HepG2 (cell line): ENCODE measurements around the gene HUNK. TPM values are rescaled to one million over a fixed set of nuclear protein-coding genes. Genes with fewer than 3 reads are reported as not detected.
A peak's percentile ranks its signal among the peaks of the same experiment; 100 is the strongest.

ENCODE experiments used
- ATAC-seq: fragments of 200-7000 bp; cut with Tn5 transposase; 3 replicates; pipeline ENCODE4 v1.9.1; 2020; ENCODE audit warnings: mild to moderate bottlenecking, moderate library complexity
- BruUV-seq: library from RNA; stranded (reverse); fragments of 400-500 nt; replicated peaks from 2 replicates; lab custom pipeline; 2021; lab: Mats Ljungman, UMichigan
- CTCF ChIA-PET: fragments of 300-600 bp; formaldehyde crosslinking; extraction: SDS; loops from one replicate; lab custom pipeline; 2021; ENCODE audit warnings: low total read pairs, inconsistent platforms, low intra/inter-chr PET ratio; lab: Yijun Ruan, JAX
- POLR2A ChIA-PET: fragments of 350-600 bp; sonication (Branson Sonifier 250); formaldehyde crosslinking; loops from one replicate; lab custom pipeline; 2020; ENCODE audit warnings: antibody characterized with exemption, inconsistent platforms; lab: Yijun Ruan, JAX
- DNase-seq: peaks from one replicate; pipeline ENCODE4 v3.0.0-alpha.2; 2015; ENCODE audit warnings: low spot score
- FAIRE-seq: peaks from 3 replicates; lab custom pipeline; 2011; peaks lifted over from hg19 to GRCh38; lab: Jason Lieb, UNC
- H2AFZ ChIP-seq: one replicate; pipeline ENCODE4 v1.6.1; 2011; ENCODE audit warnings: low read length, inconsistent platforms
- H3K27ac ChIP-seq: fragments of 300-600 bp; 3 replicates; pipeline ENCODE4 v1.8.0; 2011; ENCODE audit warnings: mixed run types, mild to moderate bottlenecking, mixed read lengths, low read length, inconsistent platforms; ENCODE audit not compliant: insufficient read depth; ENCODE audit errors: extremely low read length
- H3K27me3 ChIP-seq, 2 experiments: fragments of 200-600 bp in 1 of 2; 2 replicates in 1 of 2; 3 replicates in 1 of 2; pipeline versions ENCODE4 v1.6.0 to v1.8.0; 2011; ENCODE audit warnings: low read length in 2 of 2, mild to moderate bottlenecking in 2 of 2, moderate library complexity in 2 of 2, inconsistent platforms in 1 of 2; ENCODE audit not compliant: insufficient read depth in 2 of 2, control insufficient read depth in 1 of 2
- H3K36me3 ChIP-seq, 2 experiments: fragments of 200-600 bp in 1 of 2; replicated peaks in 1 of 2; 2 replicates in 1 of 2; 3 replicates in 1 of 2; pipeline versions ENCODE4 v1.5.1 to v1.8.0; 2011; ENCODE audit warnings: low read length in 2 of 2, inconsistent platforms in 1 of 2; ENCODE audit not compliant: insufficient read depth in 2 of 2, control insufficient read depth in 1 of 2
- H3K4me1 ChIP-seq: 2 replicates; pipeline ENCODE4 v1.5.1; 2012; ENCODE audit warnings: low read length, inconsistent platforms; ENCODE audit not compliant: insufficient read depth
- H3K4me2 ChIP-seq: 2 replicates; pipeline ENCODE4 v1.6.0; 2011; ENCODE audit warnings: low read depth, low read length, inconsistent platforms
- H3K4me3 ChIP-seq, 3 experiments: fragments of 200-600 bp in 1 of 3; sonication (generic), shearing (Covaris generic) in 1 of 3; replicated peaks in 1 of 3; 2 replicates each; pipeline ENCODE4 v1.5.1; 2011 to 2016; ENCODE audit warnings: low read length in 3 of 3, inconsistent platforms in 2 of 3, low read depth in 2 of 3, mild to moderate bottlenecking in 2 of 3, control low read depth in 1 of 3, mixed read lengths in 1 of 3; ENCODE audit not compliant: insufficient read depth in 1 of 3
- H3K79me2 ChIP-seq: one replicate; pipeline ENCODE4 v1.6.1; 2011; ENCODE audit warnings: low read length, inconsistent platforms; ENCODE audit not compliant: insufficient read depth
- H3K9ac ChIP-seq: 2 replicates; pipeline ENCODE4 v1.6.0; 2011; ENCODE audit warnings: mild to moderate bottlenecking, low read depth, low read length, inconsistent platforms; ENCODE audit not compliant: insufficient read depth
- H3K9me3 ChIP-seq: 2 replicates; pipeline ENCODE4 v1.5.1; 2012; ENCODE audit warnings: mild to moderate bottlenecking, low read length
- H4K20me1 ChIP-seq: 2 replicates; pipeline ENCODE4 v1.6.0; 2011; ENCODE audit warnings: inconsistent platforms, mild to moderate bottlenecking, low read length, moderate library complexity; ENCODE audit not compliant: insufficient read depth
- AFF4 ChIP-seq: sonication (generic); formaldehyde crosslinking; IDR thresholded peaks from 2 replicates; pipeline ENCODE4 v1.4.0; 2020; ENCODE audit warnings: missing genetic modification reagents
- HNF1A ChIP-seq, 2 experiments: sonication (generic) in 1 of 2; formaldehyde crosslinking in 1 of 2; IDR thresholded peaks; 2 replicates each; pipeline versions ENCODE4 v1.4.0 to v1.6.1; 2016 to 2020; ENCODE audit warnings: borderline replicate concordance in 1 of 2, low read depth in 1 of 2, mild to moderate bottlenecking in 1 of 2, missing genetic modification reagents in 1 of 2
- KDM5A ChIP-seq: fragments of 200-600 bp; sonication (generic); IDR thresholded peaks from 2 replicates; pipeline ENCODE4 v1.7.0; 2018; ENCODE audit warnings: antibody characterized with exemption, mild to moderate bottlenecking, low read length, borderline replicate concordance
- PCBP2 ChIP-seq: fragments of 200-400 bp; formaldehyde crosslinking; optimal IDR thresholded peaks from 2 replicates; pipeline ENCODE3; 2018; ENCODE audit warnings: low read length, low read depth; ENCODE audit not compliant: poor library complexity, severe bottlenecking
- POLR2AphosphoS5 ChIP-seq: IDR thresholded peaks from 2 replicates; pipeline ENCODE4 v1.6.1; 2012; ENCODE audit warnings: low read depth, low read length
- TEAD3 ChIP-seq: optimal IDR thresholded peaks from 2 replicates; pipeline ENCODE3; 2016; ENCODE audit warnings: borderline replicate concordance
- ZC3H4 ChIP-seq: sonication (generic); formaldehyde crosslinking; IDR thresholded peaks from 2 replicates; pipeline ENCODE4 v1.4.0; 2020; ENCODE audit warnings: missing genetic modification reagents, borderline replicate concordance
- ZEB1 ChIP-seq: IDR thresholded peaks from 2 replicates; pipeline ENCODE4 v1.6.1; 2012; ENCODE audit warnings: mild to moderate bottlenecking, low read depth, inconsistent platforms; ENCODE audit not compliant: insufficient replicate concordance
- ZFX ChIP-seq: sonication (generic); formaldehyde crosslinking; IDR thresholded peaks from 2 replicates; pipeline ENCODE4 v1.4.0; 2020; ENCODE audit warnings: mild to moderate bottlenecking, low read depth, missing genetic modification reagents, moderate library complexity
- ZFY ChIP-seq: sonication (generic); formaldehyde crosslinking; IDR thresholded peaks from 2 replicates; pipeline ENCODE4 v1.4.0; 2020; ENCODE audit warnings: missing genetic modification reagents
- ZNF292 ChIP-seq: sonication (generic); formaldehyde crosslinking; IDR thresholded peaks from 2 replicates; pipeline ENCODE4 v1.8.1; 2022; ENCODE audit warnings: mild to moderate bottlenecking, low read depth, missing genetic modification reagents, borderline replicate concordance
- WGBS: methylation state at CpG from one replicate; pipeline ENCODE4 v1.1.6; 2017; ENCODE audit warnings: low lambda C conversion rate; 5-methylcytosine and 5-hydroxymethylcytosine counted together
- in situ Hi-C: cut with HindIII; loops from 2 replicates; pipeline ENCODE4 v1.10.0; 2017; ENCODE audit warnings: low pct_unique_long_range_greater_than_20kb; ENCODE audit not compliant: extremely low pct_ligation_motif_present
- intact Hi-C: fragments of 100-400 bp; cut with micrococcal nuclease; formaldehyde crosslinking; loops from one replicate; pipeline ENCODE4 v1.10.0; 2022; ENCODE audit not compliant: unreplicated experiment
- polyA plus RNA-seq, 8 experiments: library from polyadenylated mRNA; depleted of rRNA in 3 of 8; stranded (reverse) in 7 of 8; unstranded in 1 of 8; fragments of >200 nt; fragmentation: Illumina TruSeq in 4 of 8; extraction: Trizol in 4 of 8; gene quantifications; 2 replicates each; pipeline versions ENCODE4 v1.2.1 to v1.2.3, GENCODE V29; 2011 to 2016; ENCODE audit warnings: low read depth in 4 of 8, missing spikeins in 1 of 8, mixed read lengths in 1 of 8; ENCODE audit not compliant: insufficient read depth in 1 of 8
- total RNA-seq, 5 experiments: library from RNA; depleted of rRNA; stranded (reverse); fragments of >200 nt; fragmentation: Illumina TruSeq; extraction: Trizol; gene quantifications; 2 replicates each; pipeline ENCODE4 v1.2.3, GENCODE V29; 2016; ENCODE audit warnings: low read depth in 1 of 5
- TF ChIP-seq, protein P1 (sequence below): sonication (generic); formaldehyde crosslinking; IDR thresholded peaks from 2 replicates; pipeline ENCODE4 v1.4.0; 2020; ENCODE audit warnings: missing genetic modification reagents

HUNK gene
- total and polyA plus RNA-seq, 2 of the 13 experiments (the other 11 are each of a cell fraction or from before 2014, with no cell fraction given) = 1.8 to 1.9 TPM

- Histone ChIP-seq H2AFZ (no peak overlapping the region), H3K27ac (peak overlapping the region; percentile 97), H3K9me3 (no peaks in the 10 kb centered on the region), H3K27me3 (no peaks in the 10 kb centered on the region), H3K4me1 (peaks cover 82% of the 10 kb centered on the region), H3K79me2 (peaks cover 15% of the 10 kb centered on the region), H3K9ac (peak overlapping the region; percentile 83), H3K4me2 (peak overlapping the region; percentile 97), H4K20me1 (no peaks in the 10 kb centered on the region), H3K36me3 (no peaks in the 10 kb centered on the region), H3K4me3 (peak overlapping the region in 2 of 3 experiments; percentile 57 to 67; a peak in 4 of 6 replicates)
- no peak for FAIRE-seq
- DNase-seq = no peak
- 0% methylated on average over 2 of the region's 2 CpGs for WGBS
- no TSS peak for BruUV-seq
- peak; percentile 53 for ATAC-seq
- in situ Hi-C loops (no loop called here), intact Hi-C loops (loop anchor here (2.0 kb wide), 2 partner anchors 27 to 29 kb away; partner anchors contain the start of gene HUNK)
- CTCF ChIA-PET = interaction anchor here (1.1 kb wide), 1 partner anchor 28 kb away, joined by 3 read pairs; no protein-coding TSS in a partner anchor
- POLR2A ChIA-PET = interaction anchor here (0.6 to 3.2 kb wide), 5 partner anchors 10 to 29 kb away, joined by 3 to 22 read pairs (median 4); no protein-coding TSS in a partner anchor
- peak; percentile 17; the same call in 1 of the 2 replicates for TF ChIP-seq ZC3H4
- peak; percentile 27; the same call in 1 of the 2 replicates for TF ChIP-seq ZFY
- TF ChIP-seq PCBP2 = no peak
- TF ChIP-seq AFF4 (CRISPR knock-in tag) = no peak
- TF ChIP-seq ZFX (CRISPR knock-in tag) = peak; percentile 43; the same call in 1 of the 2 replicates
- TF ChIP-seq, protein P1, sequence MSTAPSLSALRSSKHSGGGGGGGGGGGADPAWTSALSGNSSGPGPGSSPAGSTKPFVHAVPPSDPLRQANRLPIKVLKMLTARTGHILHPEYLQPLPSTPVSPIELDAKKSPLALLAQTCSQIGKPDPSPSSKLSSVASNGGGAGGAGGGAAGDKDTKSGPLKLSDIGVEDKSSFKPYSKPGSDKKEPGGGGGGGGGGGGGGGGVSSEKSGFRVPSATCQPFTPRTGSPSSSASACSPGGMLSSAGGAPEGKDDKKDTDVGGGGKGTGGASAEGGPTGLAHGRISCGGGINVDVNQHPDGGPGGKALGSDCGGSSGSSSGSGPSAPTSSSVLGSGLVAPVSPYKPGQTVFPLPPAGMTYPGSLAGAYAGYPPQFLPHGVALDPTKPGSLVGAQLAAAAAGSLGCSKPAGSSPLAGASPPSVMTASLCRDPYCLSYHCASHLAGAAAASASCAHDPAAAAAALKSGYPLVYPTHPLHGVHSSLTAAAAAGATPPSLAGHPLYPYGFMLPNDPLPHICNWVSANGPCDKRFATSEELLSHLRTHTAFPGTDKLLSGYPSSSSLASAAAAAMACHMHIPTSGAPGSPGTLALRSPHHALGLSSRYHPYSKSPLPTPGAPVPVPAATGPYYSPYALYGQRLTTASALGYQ (CRISPR knock-in tag) = no peak
- 0 out of 2 replicates have a peak, but pooled peaks have one; percentile 24 for TF ChIP-seq POLR2AphosphoS5
- no peak for TF ChIP-seq KDM5A
- peak; percentile 17 for TF ChIP-seq ZEB1
- peak; percentile 40 for TF ChIP-seq TEAD3 (CRISPR knock-in tag)
- TF ChIP-seq HNF1A (IDR thresholded peaks at IDR 0.05; ENCODE audit: low read depth) = peak; percentile 32; the same call in 1 of the 2 replicates
- TF ChIP-seq HNF1A (CRISPR knock-in tag; IDR thresholded peaks at IDR 0.05; ENCODE audit: borderline replicate concordance) = no peak
- TF ChIP-seq ZNF292 (CRISPR knock-in tag) = peak; percentile 31; the same call in 1 of the 2 replicates
These were observed 28.5 kb downstream of the HUNK start for GRCh38 chr21:31901315-31901714.
